Liver (tissue), 3 donors: ENCODE data around the gene SCGB3A1.

ENCODE experiments used
- CTCF ChIP-seq: fragments of 150-350 bp; IDR thresholded peaks from 2 replicates; pipeline ENCODE4 v1.5.1; 2017; ENCODE audit warnings: improper control_type of control experiment, low read depth, low read length; ENCODE audit not compliant: missing input control
- EGR1 ChIP-seq, 2 donors: IDR thresholded peaks; 2 replicates each; pipeline ENCODE4 v1.6.1; 2016 to 2018; ENCODE audit warnings: antibody characterized with exemption in 2 of 2, low read depth in 2 of 2
- FOXA1 ChIP-seq: IDR thresholded peaks from 2 replicates; pipeline ENCODE4 v1.6.1; 2016; ENCODE audit warnings: antibody characterized with exemption
- JUND ChIP-seq, 2 donors: IDR thresholded peaks; 2 replicates each; pipeline ENCODE4 v1.6.1; 2016; ENCODE audit warnings: antibody characterized with exemption in 2 of 2
- SP1 ChIP-seq: IDR thresholded peaks from 2 replicates; pipeline ENCODE4 v1.6.1; 2018; ENCODE audit warnings: antibody characterized with exemption, mild to moderate bottlenecking
- YY1 ChIP-seq: IDR thresholded peaks from 2 replicates; pipeline ENCODE4 v1.6.1; 2016; ENCODE audit warnings: antibody characterized with exemption, mild to moderate bottlenecking
- TF ChIP-seq, protein P1 (sequence below): IDR thresholded peaks from 2 replicates; pipeline ENCODE4 v1.6.1; 2016; ENCODE audit warnings: antibody characterized with exemption
- TF ChIP-seq, protein P2 (sequence below): IDR thresholded peaks from 2 replicates; pipeline ENCODE4 v1.6.1; 2016; ENCODE audit warnings: antibody characterized with exemption
- TF ChIP-seq, protein P3 (sequence below): IDR thresholded peaks from 2 replicates; pipeline ENCODE4 v1.6.1; 2016; ENCODE audit warnings: antibody characterized with exemption
- donor health status: healthy.
- donor health status: healthy.

DNA sequence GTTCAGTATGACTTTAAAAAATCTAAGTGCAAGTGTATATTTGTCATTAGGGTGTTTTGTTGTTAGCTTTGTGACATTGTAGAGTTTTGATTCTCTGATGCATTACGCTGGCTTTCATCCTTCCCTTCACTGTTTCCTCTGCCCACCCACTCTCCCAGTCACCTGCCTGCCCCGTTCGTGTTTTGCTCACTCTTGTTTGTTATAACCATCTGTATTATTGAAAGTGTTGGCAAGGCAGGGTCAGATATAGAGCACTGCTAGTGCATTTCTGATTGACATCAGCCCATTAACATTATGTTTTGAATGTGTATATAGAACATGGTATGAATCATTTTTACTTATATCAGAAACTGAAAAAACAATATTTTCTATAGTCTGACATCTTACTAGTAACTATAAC is 27.3 kb downstream of the SCGB3A1 start:
- TF ChIP-seq CTCF (no peak), SP1 (no peak), JUND (IDR thresholded peaks at IDR 0.05) (no peak), FOXA1 (no peak), EGR1 (IDR thresholded peaks at IDR 0.05; ENCODE audit: low read depth in 2 of 2) (no peak), YY1 (no peak)
- TF ChIP-seq, protein P1, sequence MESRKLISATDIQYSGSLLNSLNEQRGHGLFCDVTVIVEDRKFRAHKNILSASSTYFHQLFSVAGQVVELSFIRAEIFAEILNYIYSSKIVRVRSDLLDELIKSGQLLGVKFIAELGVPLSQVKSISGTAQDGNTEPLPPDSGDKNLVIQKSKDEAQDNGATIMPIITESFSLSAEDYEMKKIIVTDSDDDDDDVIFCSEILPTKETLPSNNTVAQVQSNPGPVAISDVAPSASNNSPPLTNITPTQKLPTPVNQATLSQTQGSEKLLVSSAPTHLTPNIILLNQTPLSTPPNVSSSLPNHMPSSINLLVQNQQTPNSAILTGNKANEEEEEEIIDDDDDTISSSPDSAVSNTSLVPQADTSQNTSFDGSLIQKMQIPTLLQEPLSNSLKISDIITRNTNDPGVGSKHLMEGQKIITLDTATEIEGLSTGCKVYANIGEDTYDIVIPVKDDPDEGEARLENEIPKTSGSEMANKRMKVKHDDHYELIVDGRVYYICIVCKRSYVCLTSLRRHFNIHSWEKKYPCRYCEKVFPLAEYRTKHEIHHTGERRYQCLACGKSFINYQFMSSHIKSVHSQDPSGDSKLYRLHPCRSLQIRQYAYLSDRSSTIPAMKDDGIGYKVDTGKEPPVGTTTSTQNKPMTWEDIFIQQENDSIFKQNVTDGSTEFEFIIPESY: no peak
- TF ChIP-seq, protein P2, sequence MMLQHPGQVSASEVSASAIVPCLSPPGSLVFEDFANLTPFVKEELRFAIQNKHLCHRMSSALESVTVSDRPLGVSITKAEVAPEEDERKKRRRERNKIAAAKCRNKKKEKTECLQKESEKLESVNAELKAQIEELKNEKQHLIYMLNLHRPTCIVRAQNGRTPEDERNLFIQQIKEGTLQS: no peak
- TF ChIP-seq, protein P3, sequence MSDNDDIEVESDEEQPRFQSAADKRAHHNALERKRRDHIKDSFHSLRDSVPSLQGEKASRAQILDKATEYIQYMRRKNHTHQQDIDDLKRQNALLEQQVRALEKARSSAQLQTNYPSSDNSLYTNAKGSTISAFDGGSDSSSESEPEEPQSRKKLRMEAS: no peak
